Erythroblast (primary cell): ENCODE results near the gene TTC27.
A peak's percentile ranks its signal among the peaks of the same experiment; 100 is the strongest.
"Not testable (repeated sequence)": the region's sequence is repeated elsewhere in the genome, so short reads cannot be mapped to it uniquely, and the experiment has no call there.

ENCODE experiments used
- DNase-seq, 2 experiments: peaks; one replicate each; lab custom pipeline; 2025; lab: John Stamatoyannopoulos, UW
- GATA1 ChIP-seq: IDR thresholded peaks from 2 replicates; pipeline ENCODE4 v1.6.1; 2011; ENCODE audit warnings: low read depth, mild to moderate bottlenecking, control low read depth, low read length, moderate library complexity
- POLR2A ChIP-seq: IDR thresholded peaks from 2 replicates; pipeline ENCODE4 v1.6.1; 2011; ENCODE audit warnings: mild to moderate bottlenecking, low read length

The TTC27 gene

GRCh38 chr2:32836933-32837332, 209.1 kb downstream of the TTC27 start:
- peak in 1 of 2 experiments; percentile 62 for DNase-seq
- TF ChIP-seq POLR2A (no peak), GATA1 (no peak)

DNA sequence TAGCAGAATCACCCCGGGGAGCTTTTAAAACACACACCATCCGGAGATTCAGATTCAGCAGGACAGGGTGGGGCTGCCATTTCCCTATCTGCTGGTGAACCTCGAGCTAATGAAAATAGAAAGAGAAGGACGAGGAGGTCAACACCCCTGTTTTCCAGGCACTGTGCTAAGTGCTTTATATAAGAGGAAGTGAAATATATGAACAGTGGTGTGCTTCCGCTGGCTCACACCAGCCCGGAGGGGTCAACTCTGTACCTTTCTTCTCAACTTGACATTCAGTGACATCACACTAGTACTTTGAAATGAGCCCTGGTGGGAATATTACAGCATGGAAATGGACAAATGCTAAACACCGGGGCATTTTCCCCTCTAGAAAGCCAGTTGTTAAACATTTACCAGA, 210.6 kb downstream of the TTC27 start:
- no peak for DNase-seq
- TF ChIP-seq GATA1 (no peak), POLR2A (no peak)

DNA sequence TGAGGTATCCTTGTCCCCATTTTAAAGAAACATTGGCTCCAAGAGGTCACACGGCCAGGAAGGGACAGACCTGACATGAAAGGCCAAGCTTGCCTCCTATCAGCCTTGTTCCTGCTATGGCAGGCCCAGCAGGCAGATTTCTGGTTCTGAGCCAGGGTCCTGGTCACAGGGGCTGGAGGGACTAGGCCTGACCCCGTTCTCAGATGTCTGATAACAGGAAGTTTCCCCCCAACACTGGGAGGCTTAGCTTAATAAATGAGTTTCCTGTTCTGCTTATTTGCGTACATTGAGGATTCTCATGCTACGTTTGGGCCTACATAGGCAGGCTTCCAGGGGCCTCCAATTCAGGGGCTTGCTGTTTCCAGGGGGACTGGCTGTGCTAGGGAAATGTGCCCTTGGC, 211.1 kb downstream of the TTC27 start:
- TF ChIP-seq POLR2A (no peak), GATA1 (no peak)
- DNase-seq = no peak

GRCh38 chr2:32841931-32842898, 214.4 kb downstream of the TTC27 start:
- TF ChIP-seq POLR2A (no peak), GATA1 (no peak)
- DNase-seq = no peak

GRCh38 chr2:32843699-32844098, 215.8 kb downstream of the TTC27 start:
- TF ChIP-seq GATA1 (no peak), POLR2A (no peak)
- DNase-seq = no peak

GRCh38 chr2:32844253-32844652, 216.4 kb downstream of the TTC27 start:
- no peak for TF ChIP-seq POLR2A
- DNase-seq = no peak

GRCh38 chr2:32846274-32846673, 218.4 kb downstream of the TTC27 start:
- not testable (repeated sequence) for DNase-seq

DNA sequence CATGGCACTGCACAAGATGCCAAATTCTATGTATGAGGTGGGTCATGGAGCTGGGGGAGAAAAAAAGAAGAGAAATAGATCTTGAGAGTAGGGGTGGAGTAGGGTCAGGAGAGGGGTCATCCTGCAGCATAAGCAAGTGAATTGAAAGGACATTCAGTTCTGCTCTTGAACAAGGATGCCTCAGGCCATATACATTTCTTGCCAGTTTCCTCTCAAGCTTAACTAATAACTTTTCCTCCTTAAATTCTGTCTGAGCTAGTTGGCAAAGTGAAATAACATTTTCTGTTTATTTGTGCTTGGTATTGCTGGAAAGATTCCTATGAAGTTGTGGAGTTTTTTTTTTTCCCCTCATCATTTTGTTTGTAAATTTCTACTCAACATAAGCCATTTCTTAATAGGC, 219.9 kb downstream of the TTC27 start:
- TF ChIP-seq GATA1 (no peak), POLR2A (no peak)
- no peak for DNase-seq

DNA sequence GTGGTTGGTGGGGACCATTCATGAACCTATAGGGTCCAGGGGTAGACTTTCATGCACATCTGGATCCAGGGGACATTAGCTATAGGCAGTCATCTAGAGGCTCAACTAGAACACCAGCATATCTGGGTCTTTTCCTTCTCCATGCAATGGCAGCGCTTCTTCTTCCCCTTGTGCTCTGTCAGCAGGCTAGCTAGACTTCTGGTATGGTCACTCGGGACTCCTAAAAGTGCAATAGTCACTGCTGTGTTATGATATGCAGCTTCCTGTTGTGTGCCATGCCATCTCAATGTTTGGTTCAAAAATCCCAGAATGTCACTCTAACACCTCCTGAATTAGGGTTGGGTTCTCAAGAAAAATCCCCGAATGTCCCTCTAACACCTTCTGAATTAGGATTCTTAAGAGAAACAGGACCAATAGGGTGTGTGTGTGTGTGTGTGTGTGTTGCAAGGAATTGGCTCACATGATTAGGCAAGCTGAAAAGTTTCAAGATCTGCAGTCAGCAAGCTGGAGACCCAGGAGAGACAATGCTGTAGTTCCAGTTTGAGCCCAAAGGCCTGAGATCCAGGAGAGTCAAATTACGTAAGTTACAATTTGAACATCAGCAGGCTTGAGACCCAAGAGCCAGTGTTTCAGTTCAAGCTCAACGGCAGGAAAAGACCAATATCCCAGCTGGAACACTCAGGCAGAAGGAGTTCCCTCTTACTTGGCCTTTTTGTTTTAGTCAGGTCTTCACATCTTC, 221.8 kb downstream of the TTC27 start:
- no peak for TF ChIP-seq GATA1
- TF ChIP-seq POLR2A = no peak
- no peak for DNase-seq

- TF ChIP-seq POLR2A (no peak), GATA1 (no peak)
Observed at GRCh38 chr2:32851777-32852439, 224.1 kb downstream of the TTC27 start.

GRCh38 chr2:32852856-32853255, 225.0 kb downstream of the TTC27 start:
- TF ChIP-seq GATA1 (no peak), POLR2A (no peak)
- DNase-seq = no peak

More at GRCh38 chr2:32851777-32852439, 224.1 kb downstream of the TTC27 start:
- no peak for DNase-seq

DNA sequence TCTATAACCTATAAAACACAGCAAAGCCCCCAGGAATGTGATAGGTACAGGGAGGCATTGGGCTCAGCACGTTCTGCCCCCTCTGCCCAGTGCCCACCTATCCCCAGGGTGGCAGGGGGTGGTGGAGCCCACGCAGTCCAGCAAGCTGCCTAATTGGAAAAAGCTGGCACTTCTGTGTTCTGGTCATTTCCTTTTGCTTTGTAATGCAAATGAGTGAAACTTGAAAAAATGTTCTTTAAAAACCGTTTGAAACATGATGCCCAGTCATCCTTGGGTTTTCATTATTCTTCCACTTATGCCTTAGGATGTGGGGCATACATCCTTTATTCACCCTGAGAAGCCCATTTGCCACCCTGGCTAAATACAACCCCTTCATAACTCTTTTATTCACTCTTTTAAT, 229.0 kb downstream of the TTC27 start:
- TF ChIP-seq GATA1 (no peak), POLR2A (no peak)
- no peak for DNase-seq

DNA sequence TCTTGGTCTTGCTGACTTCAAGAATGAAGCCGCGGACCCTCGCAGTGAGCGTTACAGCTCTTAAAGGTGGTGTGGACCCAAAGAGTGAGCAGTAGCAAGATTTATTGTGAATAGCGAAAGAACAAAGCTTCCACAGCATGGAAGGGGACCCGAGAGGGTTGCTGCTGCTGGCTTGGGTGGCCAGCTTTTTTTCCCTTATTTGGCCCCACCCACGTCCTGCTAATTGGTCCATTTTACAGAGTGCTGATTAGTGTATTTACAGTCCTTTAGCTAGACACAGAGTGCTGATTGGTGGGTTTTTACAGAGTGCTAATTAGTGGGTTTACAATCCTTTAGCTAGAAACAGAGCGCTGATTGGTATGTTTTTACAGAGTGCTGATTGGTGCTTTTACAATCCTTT, 230.9 kb downstream of the TTC27 start:
- no peak for TF ChIP-seq POLR2A
- TF ChIP-seq GATA1 = no peak
- DNase-seq = no peak

DNA sequence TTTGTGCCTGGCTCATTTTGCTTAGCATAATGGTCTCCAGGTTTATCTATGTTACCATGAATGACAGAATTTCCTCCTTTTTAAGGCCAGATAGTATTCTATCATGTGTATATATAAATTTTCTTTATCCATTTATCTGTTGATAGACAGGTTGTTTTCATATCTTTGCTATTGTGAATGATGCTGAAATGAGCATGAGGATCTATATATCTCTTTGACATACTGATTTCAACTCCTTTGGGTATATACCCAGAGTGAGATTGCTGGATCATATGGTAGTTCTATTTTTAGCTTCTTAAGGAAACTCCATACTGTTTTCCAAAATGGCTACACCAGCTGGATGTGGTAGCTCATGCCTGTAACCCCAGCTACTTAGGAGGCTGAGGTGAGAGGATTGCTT, 232.5 kb downstream of the TTC27 start:
- no peak for TF ChIP-seq POLR2A
- TF ChIP-seq GATA1 = no peak
- peak in 1 of 2 experiments; percentile 14 for DNase-seq
